Gastrocnemius medialis (tissue), 4 donors: ENCODE measurements around the gene LRRC23.

ENCODE experiments used
- CTCF ChIP-seq, 5 experiments: fragments of 450-650 bp in 3 of 5; fragments of 200-600 bp in 2 of 5; sonication (generic) in 2 of 5; IDR thresholded peaks in 4 of 5; conservative IDR thresholded peaks in 1 of 5; 1 replicate in 4 of 5; 2 replicates in 1 of 5; pipeline ENCODE4 v1.5.1; 2016 to 2019; ENCODE audit warnings: antibody characterized with exemption in 5 of 5, mild to moderate bottlenecking in 3 of 5, moderate library complexity in 3 of 5
- POLR2A ChIP-seq, 2 donors: fragments of 450-650 bp; IDR thresholded peaks; one replicate each; pipeline ENCODE4 v1.6.1; 2017; ENCODE audit warnings: antibody characterized with exemption in 2 of 2, mild to moderate bottlenecking in 2 of 2, moderate library complexity in 2 of 2

GRCh38 chr12:6916426-6917200, 12.0 kb downstream of the LRRC23 start:
- TF ChIP-seq CTCF (IDR thresholded peaks at IDR 0.05 in 4 of 5, conservative IDR thresholded peaks at IDR 0.05 in 1 of 5), result no peak
- no peak for TF ChIP-seq POLR2A (IDR thresholded peaks at IDR 0.05)
